ENCODE results near the gene ARHGAP12. TPM values are rescaled to one million over a fixed set of nuclear protein-coding genes. Genes with fewer than 3 reads are reported as not detected.

ARHGAP12 gene
- total RNA-seq, 1 experiment from 2014 or later = 62.3 TPM

- no peaks in the 10 kb centered on the region for H3K27me3 ChIP-seq (replicated peaks; ENCODE audit: control insufficient read depth, insufficient read depth, low read length)
- no TSS peak for BruUV-seq (replicated peaks)
- Mint-ChIP-seq H3K4me1 (ENCODE audit: low read depth, unreplicated experiment) (no peaks in the 10 kb centered on the region), H3K4me3 (ENCODE audit: unreplicated experiment) (no peak overlapping the region), H3K27ac (ENCODE audit: unreplicated experiment) (no peak overlapping the region), H3K9me3 (ENCODE audit: unreplicated experiment) (no peaks in the 10 kb centered on the region), H3K36me3 (ENCODE audit: insufficient read depth, unreplicated experiment) (peaks cover 13% of the 10 kb centered on the region), H3K27me3 (ENCODE audit: insufficient read depth, unreplicated experiment) (no peaks in the 10 kb centered on the region)
- TF ChIP-seq CTCF (IDR thresholded peaks at IDR 0.05; ENCODE audit: insufficient read depth in 1 of 2, low read depth in 1 of 2, low read length in 1 of 2, severe bottlenecking in 1 of 2, unreplicated experiment in 1 of 2) = no peak
- DNase-seq = no peak
- no peak overlapping the region for H3K4me3 ChIP-seq (ENCODE audit: low read depth, low read length)
- no peaks in the 10 kb centered on the region for H3K9me3 ChIP-seq
- POLR2A ChIA-PET = no interaction called here
- no peaks in the 10 kb centered on the region for H3K36me3 ChIP-seq (ENCODE audit: control insufficient read depth, insufficient read depth, low read length)
- intact Hi-C loops (cut with micrococcal nuclease; ENCODE audit: unreplicated experiment) = loop anchor here (10.0 kb wide), 1 partner anchor 541 kb away; no protein-coding TSS in a partner anchor
- no peaks in the 10 kb centered on the region for H3K4me1 ChIP-seq
- CTCF ChIA-PET = no interaction called here
Observed at GRCh38 chr10:31833753-31834152, 94.9 kb downstream of the ARHGAP12 start.

- CTCF ChIA-PET = no interaction called here
Observed at GRCh38 chr10:31832261-31832660, 96.4 kb downstream of the ARHGAP12 start.

GRCh38 chr10:31830887-31831286 is 97.7 kb downstream of the ARHGAP12 start:
- Histone ChIP-seq H3K27me3 (replicated peaks; ENCODE audit: control insufficient read depth, insufficient read depth, low read length) (no peaks in the 10 kb centered on the region), H3K4me3 (ENCODE audit: low read depth, low read length) (no peak overlapping the region), H3K9me3 (no peaks in the 10 kb centered on the region), H3K36me3 (ENCODE audit: control insufficient read depth, insufficient read depth, low read length) (no peaks in the 10 kb centered on the region), H3K4me1 (no peaks in the 10 kb centered on the region)
- Mint-ChIP-seq H3K4me1 (ENCODE audit: low read depth, unreplicated experiment) (no peaks in the 10 kb centered on the region), H3K4me3 (ENCODE audit: unreplicated experiment) (no peak overlapping the region), H3K36me3 (ENCODE audit: insufficient read depth, unreplicated experiment) (peaks cover 10% of the 10 kb centered on the region), H3K27me3 (ENCODE audit: insufficient read depth, unreplicated experiment) (no peaks in the 10 kb centered on the region), H3K9me3 (ENCODE audit: unreplicated experiment) (no peaks in the 10 kb centered on the region), H3K27ac (ENCODE audit: unreplicated experiment) (no peak overlapping the region)
- intact Hi-C loops (cut with micrococcal nuclease; ENCODE audit: unreplicated experiment) = loop anchor here (10.0 kb wide), 1 partner anchor 544 kb away; no protein-coding TSS in a partner anchor
- CTCF ChIA-PET = no interaction called here
- TF ChIP-seq CTCF (IDR thresholded peaks at IDR 0.05; ENCODE audit: insufficient read depth in 1 of 2, low read depth in 1 of 2, low read length in 1 of 2, severe bottlenecking in 1 of 2, unreplicated experiment in 1 of 2) = no peak
- POLR2A ChIA-PET = interaction anchor here (0.6 kb wide), 1 partner anchor 51 kb away, joined by 3 read pairs; no protein-coding TSS in a partner anchor
- no TSS peak for BruUV-seq (replicated peaks)
- no peak for DNase-seq

More at GRCh38 chr10:31832261-31832660, 96.4 kb downstream of the ARHGAP12 start:
- Histone ChIP-seq H3K4me1 (no peaks in the 10 kb centered on the region), H3K4me3 (ENCODE audit: low read depth, low read length) (no peak overlapping the region), H3K36me3 (ENCODE audit: control insufficient read depth, insufficient read depth, low read length) (no peaks in the 10 kb centered on the region), H3K27me3 (replicated peaks; ENCODE audit: control insufficient read depth, insufficient read depth, low read length) (no peaks in the 10 kb centered on the region), H3K9me3 (no peaks in the 10 kb centered on the region)
- Mint-ChIP-seq H3K4me1 (ENCODE audit: low read depth, unreplicated experiment) (no peaks in the 10 kb centered on the region), H3K9me3 (ENCODE audit: unreplicated experiment) (no peaks in the 10 kb centered on the region), H3K27me3 (ENCODE audit: insufficient read depth, unreplicated experiment) (no peaks in the 10 kb centered on the region), H3K27ac (ENCODE audit: unreplicated experiment) (no peak overlapping the region), H3K36me3 (ENCODE audit: insufficient read depth, unreplicated experiment) (peaks cover 10% of the 10 kb centered on the region), H3K4me3 (ENCODE audit: unreplicated experiment) (no peak overlapping the region)
- BruUV-seq (replicated peaks) = no TSS peak
- POLR2A ChIA-PET = no interaction called here
- intact Hi-C loops (cut with micrococcal nuclease; ENCODE audit: unreplicated experiment) = loop anchor here (10.0 kb wide), 1 partner anchor 543 kb away; no protein-coding TSS in a partner anchor
- no peak for TF ChIP-seq CTCF (IDR thresholded peaks at IDR 0.05; ENCODE audit: insufficient read depth in 1 of 2, low read depth in 1 of 2, low read length in 1 of 2, severe bottlenecking in 1 of 2, unreplicated experiment in 1 of 2)
- DNase-seq = no peak

Data from Caco-2 (cell line).